ENCODE data around the gene FRAS1. TPM values are rescaled to one million over a fixed set of nuclear protein-coding genes. Genes with fewer than 3 reads are reported as not detected.
"Not testable (repeated sequence)": the region's sequence is repeated elsewhere in the genome, so short reads cannot be mapped to it uniquely, and the experiment has no call there.

Gene FRAS1
- total and polyA plus RNA-seq, 2 of the 8 experiments (the other 6 are each of a cell fraction or from before 2014, with no cell fraction given), result 38.5 to 109 TPM

DNA sequence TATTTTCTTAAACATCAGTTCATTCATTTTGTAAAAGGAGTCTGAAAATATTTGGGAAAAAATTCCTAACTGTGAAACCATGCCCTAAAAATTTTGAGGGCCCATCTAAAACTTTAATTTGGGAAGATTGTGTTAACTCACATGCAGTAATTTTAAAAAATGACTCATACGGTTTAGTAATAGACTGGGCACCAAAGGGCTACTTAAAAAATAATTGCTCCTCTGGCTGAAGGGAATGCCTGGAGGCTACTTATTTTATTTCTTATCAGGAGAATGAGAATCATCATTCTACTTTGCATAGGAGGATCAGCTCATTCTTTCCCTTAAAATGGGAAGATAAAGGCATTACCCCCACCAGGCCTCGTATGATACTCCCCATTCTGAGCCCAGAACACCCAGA, 271.5 kb downstream of the FRAS1 start:
- H3K79me1 ChIP-seq (ENCODE audit: low read depth, low read length); H3K23ac ChIP-seq (ENCODE audit: insufficient read length); H2BK5ac ChIP-seq (ENCODE audit: low read depth, low read length); H2BK120ac ChIP-seq (replicated peaks; ENCODE audit: low read depth, low read length); H3K27me3 ChIP-seq (replicated peaks in 1 of 4; ENCODE audit: control insufficient read depth in 3 of 4, extremely low read depth in 1 of 4, insufficient read depth in 3 of 4, low read length in 3 of 4); H3K79me2 ChIP-seq (ENCODE audit: control insufficient read depth in 1 of 2, insufficient read depth in 2 of 2, low read length in 2 of 2); H2AFZ ChIP-seq (ENCODE audit: low read length); H3K27ac ChIP-seq (ENCODE audit: low read depth, low read length); H2AK5ac ChIP-seq (ENCODE audit: low read depth, low read length); H4K20me1 ChIP-seq (replicated peaks in 1 of 2; ENCODE audit: control insufficient read depth in 1 of 2, insufficient read depth in 2 of 2, low read length in 2 of 2); H4K91ac ChIP-seq (replicated peaks; ENCODE audit: insufficient read length, low read length); H4K5ac ChIP-seq (ENCODE audit: insufficient read length, low read depth, low read length); H3K9me3 ChIP-seq (ENCODE audit: insufficient read depth in 2 of 2, low read depth in 1 of 2, low read length in 1 of 2); H3K4ac ChIP-seq (replicated peaks; ENCODE audit: insufficient read length, low read depth, low read length); H2BK12ac ChIP-seq (ENCODE audit: low read depth, low read length); H3K23me2 ChIP-seq (ENCODE audit: low read depth, low read length); H3K18ac ChIP-seq (ENCODE audit: extremely low read depth, low read length); DNase-seq (ENCODE audit: low read depth in 1 of 2, low spot score in 2 of 2); H3K56ac ChIP-seq (replicated peaks; ENCODE audit: insufficient read length, low read depth, low read length); H4K8ac ChIP-seq (ENCODE audit: extremely low read depth, insufficient read depth, low read length); CTCF ChIA-PET (ENCODE audit: partially characterized antibody); H3K14ac ChIP-seq (ENCODE audit: insufficient read length); FAIRE-seq; H3K9ac ChIP-seq (replicated peaks in 1 of 4; ENCODE audit: extremely low read depth in 1 of 4, low read depth in 3 of 4, low read length in 3 of 4); H3K4me2 ChIP-seq (ENCODE audit: insufficient read depth in 1 of 2, low read depth in 2 of 2, low read length in 2 of 2); H2BK15ac ChIP-seq (ENCODE audit: low read length); H3K4me3 ChIP-seq (ENCODE audit: extremely low read depth in 1 of 4, insufficient read depth in 2 of 4, low read depth in 3 of 4, low read length in 4 of 4); H2BK20ac ChIP-seq (ENCODE audit: low read length): not testable (repeated sequence)
- Histone ChIP-seq H3K36me3 (ENCODE audit: control insufficient read depth in 2 of 4, insufficient read depth in 4 of 4, low read length in 3 of 4) (peaks cover 0 to 18% (median 0%) of the 10 kb centered on the region in 4 experiments; a peak in 3 of 8 replicates), H3K4me1 (replicated peaks in 1 of 4; ENCODE audit: control insufficient read depth in 3 of 4, insufficient read depth in 4 of 4, low read length in 3 of 4) (peaks cover 5 to 16% (median 11%) of the 10 kb centered on the region in 4 experiments)
- WGBS, 2 experiments (ENCODE audit: extremely low coverage in 1 of 2, insufficient coverage in 1 of 2, insufficient read length in 1 of 2, insufficient replicate concordance in 2 of 2, low coverage in 1 of 2, low lambda C conversion rate in 2 of 2, missing lambda C conversion rate in 1 of 2), result 88% methylated on average over 2 of the region's 2 CpGs; no CpG with 5 or more reads in 1 of the 2 experiments
- POLR2A ChIA-PET (ENCODE audit: partially characterized antibody), result interaction anchor here (1.4 kb wide), 1 partner anchor 13 kb away, joined by 5 read pairs; no protein-coding TSS in a partner anchor

All from H1 (cell line).